Hematopoietic multipotent progenitor cell treated with erythropoietin and hydrocortisone succinate and interleukin-3 and kit ligand, for 15 days (in vitro differentiated cells): ENCODE measurements around the gene KIAA1671.
"Not testable (repeated sequence)": the region's sequence is repeated elsewhere in the genome, so short reads cannot be mapped to it uniquely, and the experiment has no call there.

Experiments used
- DNase-seq: peaks from one replicate; pipeline ENCODE4 v3.0.0-alpha.2; 2015; ENCODE audit warnings: low spot score

The KIAA1671 gene

DNA sequence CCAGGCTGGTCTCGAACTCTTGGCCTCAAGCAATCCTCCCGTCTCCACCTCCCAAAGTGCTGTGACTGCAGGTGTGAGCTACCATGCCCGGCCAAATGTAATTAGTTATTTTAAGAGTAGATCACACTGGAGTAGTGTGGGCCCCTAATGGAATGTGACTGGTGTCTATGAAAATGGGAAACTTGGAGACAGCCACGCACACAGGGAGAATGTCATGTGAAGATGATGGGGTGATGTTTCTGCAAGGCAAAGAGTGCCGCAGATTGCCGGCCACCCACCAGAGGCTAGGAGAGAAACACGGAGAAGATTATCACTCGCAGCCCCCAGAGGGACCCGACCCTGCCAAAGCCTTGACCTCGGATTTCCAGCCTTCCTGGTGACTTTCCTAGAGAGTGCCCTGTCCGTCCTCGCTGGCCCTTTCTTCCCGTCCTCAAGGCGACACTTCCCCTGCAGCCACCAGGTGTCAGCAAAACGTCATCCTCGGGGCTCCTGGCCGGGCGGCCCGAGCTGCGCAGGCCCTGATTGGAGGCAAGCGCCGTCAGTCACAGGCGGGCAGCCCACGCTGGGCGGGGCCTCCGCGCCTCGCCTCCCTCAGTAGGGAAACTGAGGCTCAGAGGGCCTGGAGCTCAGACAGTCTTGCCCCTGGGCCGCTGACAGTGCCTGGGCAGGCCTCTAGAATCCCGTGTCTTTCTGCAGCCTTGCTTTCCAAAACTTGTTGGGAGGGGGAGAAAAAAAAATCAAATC, 283.2 kb downstream of the KIAA1671 start:
- peak; percentile 46 for DNase-seq

DNA sequence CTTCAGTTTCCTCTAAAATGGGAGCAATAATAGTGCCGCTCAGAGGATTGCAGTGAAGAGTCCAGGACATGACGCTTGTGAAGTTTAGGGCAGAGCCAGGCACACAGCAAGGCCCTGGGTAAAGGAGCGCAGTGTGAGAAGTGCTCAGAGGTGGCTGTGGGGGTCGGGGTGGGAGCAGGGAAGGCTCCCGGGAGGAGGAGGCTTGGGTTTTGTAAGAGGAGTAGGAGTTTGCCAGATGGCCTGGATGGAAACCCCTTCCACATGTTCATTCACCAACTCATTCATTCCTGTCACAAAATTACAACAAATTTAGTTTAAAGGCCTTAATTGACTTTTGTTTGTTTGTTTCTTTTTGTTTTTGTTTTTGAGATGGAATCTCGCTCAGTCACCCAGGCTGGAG, 283.9 kb downstream of the KIAA1671 start:
- DNase-seq, result no peak

DNA sequence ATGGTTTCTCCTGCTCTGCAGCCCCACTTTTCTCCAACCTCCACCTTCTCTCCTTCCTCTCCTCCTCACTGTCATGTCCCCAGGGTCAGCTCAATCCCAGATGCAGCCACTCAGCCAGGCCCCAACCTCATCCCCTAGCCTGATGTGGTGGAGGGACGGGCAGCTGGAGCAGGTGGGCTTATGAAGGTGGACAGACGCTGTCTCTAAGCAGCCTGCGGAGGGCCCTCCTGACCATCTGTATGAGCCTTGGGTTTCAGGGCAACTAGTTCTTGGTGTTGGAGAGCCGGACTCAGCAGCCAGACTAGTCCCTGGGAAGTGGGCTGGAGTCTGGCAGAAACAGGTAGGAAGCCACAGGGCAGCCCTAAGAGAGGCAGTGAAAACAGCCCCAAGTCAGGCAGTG, 285.0 kb downstream of the KIAA1671 start:
- no peak for DNase-seq

DNA sequence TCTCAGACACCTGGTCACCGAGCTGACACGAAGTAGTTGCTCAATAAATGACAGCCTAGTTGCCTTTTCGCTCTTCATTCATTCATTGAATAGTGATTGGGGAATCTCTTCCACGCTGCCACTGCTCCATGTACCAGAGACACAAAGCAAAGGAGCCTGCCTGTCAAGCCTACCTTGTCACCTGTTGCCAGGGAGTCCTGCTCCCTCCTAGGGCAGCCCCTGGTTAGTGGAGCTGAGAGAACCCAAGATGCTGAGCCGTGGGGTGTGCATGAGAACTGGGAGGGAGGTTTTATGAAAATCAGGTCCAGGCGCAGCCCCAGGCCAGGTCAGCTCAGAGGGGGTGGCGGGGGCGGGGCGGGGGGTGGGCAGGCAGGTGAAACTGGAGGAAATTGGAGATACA, 285.5 kb downstream of the KIAA1671 start:
- DNase-seq, result not testable (repeated sequence)
